ENCODE measurements around the gene PRKCD.

- TF ChIP-seq, protein P1, sequence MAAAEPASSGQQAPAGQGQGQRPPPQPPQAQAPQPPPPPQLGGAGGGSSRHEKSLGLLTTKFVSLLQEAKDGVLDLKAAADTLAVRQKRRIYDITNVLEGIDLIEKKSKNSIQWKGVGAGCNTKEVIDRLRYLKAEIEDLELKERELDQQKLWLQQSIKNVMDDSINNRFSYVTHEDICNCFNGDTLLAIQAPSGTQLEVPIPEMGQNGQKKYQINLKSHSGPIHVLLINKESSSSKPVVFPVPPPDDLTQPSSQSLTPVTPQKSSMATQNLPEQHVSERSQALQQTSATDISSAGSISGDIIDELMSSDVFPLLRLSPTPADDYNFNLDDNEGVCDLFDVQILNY (CRISPR knock-in tag; IDR thresholded peaks at IDR 0.05), result no peak
- no peak for TF ChIP-seq CTCF (IDR thresholded peaks at IDR 0.05)
- TF ChIP-seq, protein P2, sequence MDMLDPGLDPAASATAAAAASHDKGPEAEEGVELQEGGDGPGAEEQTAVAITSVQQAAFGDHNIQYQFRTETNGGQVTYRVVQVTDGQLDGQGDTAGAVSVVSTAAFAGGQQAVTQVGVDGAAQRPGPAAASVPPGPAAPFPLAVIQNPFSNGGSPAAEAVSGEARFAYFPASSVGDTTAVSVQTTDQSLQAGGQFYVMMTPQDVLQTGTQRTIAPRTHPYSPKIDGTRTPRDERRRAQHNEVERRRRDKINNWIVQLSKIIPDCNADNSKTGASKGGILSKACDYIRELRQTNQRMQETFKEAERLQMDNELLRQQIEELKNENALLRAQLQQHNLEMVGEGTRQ (CRISPR knock-in tag; IDR thresholded peaks at IDR 0.05), result no peak
- TF ChIP-seq, protein P3, sequence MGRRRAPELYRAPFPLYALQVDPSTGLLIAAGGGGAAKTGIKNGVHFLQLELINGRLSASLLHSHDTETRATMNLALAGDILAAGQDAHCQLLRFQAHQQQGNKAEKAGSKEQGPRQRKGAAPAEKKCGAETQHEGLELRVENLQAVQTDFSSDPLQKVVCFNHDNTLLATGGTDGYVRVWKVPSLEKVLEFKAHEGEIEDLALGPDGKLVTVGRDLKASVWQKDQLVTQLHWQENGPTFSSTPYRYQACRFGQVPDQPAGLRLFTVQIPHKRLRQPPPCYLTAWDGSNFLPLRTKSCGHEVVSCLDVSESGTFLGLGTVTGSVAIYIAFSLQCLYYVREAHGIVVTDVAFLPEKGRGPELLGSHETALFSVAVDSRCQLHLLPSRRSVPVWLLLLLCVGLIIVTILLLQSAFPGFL (CRISPR knock-in tag; IDR thresholded peaks at IDR 0.05; ENCODE audit: borderline replicate concordance), result no peak
- no peak for TF ChIP-seq NR3C1 (CRISPR knock-in tag; conservative IDR thresholded peaks at IDR 0.05; ENCODE audit: low read depth)
- TF ChIP-seq ETV6 (CRISPR knock-in tag; IDR thresholded peaks at IDR 0.05), result no peak
- TF ChIP-seq IRF1 (CRISPR knock-in tag; IDR thresholded peaks at IDR 0.05), result no peak
- TF ChIP-seq ZNF281 (CRISPR knock-in tag; IDR thresholded peaks at IDR 0.05), result no peak
- TF ChIP-seq, protein P4, sequence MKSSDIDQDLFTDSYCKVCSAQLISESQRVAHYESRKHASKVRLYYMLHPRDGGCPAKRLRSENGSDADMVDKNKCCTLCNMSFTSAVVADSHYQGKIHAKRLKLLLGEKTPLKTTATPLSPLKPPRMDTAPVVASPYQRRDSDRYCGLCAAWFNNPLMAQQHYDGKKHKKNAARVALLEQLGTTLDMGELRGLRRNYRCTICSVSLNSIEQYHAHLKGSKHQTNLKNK (CRISPR knock-in tag; IDR thresholded peaks at IDR 0.05), result no peak
- no peak for TF ChIP-seq ATF3 (CRISPR knock-in tag; conservative IDR thresholded peaks at IDR 0.05)
- no peak for TF ChIP-seq GTF2I (CRISPR knock-in tag; conservative IDR thresholded peaks at IDR 0.05)
Observed at GRCh38 chr3:53163444-53164387, 2.7 kb downstream of the PRKCD start.
